GM19452 (cell line): ENCODE measurements around the gene APBB2.
"Not testable (repeated sequence)": the region's sequence is repeated elsewhere in the genome, so short reads cannot be mapped to it uniquely, and the experiment has no call there.

Source experiments
- ATAC-seq: cut with Tn5 transposase; IDR thresholded peaks from one replicate; pipeline ENCODE4 v1.9.1; 2021; ENCODE audit not compliant: unreplicated experiment

APBB2 gene

DNA sequence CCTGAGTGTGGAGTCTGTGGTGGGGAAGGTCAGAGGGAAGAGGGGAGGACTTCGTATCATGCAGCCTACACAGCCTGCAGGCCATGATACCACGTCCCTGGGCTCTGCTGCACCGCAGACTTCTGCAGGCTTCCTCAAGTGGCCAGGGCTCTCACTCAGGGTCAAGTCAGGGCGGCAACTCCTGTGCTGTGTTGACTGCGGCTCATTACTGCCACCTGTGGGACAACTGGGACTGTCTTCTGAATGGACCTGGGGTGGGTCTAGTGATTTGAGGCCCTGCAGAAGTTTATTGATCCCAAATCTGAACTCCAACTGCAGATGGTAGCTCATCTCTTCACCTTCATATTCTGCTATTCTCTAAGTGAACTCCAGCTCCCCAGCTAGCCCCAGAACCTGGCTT is 297.5 kb downstream of the APBB2 start:
- peak; percentile 69 for ATAC-seq

DNA sequence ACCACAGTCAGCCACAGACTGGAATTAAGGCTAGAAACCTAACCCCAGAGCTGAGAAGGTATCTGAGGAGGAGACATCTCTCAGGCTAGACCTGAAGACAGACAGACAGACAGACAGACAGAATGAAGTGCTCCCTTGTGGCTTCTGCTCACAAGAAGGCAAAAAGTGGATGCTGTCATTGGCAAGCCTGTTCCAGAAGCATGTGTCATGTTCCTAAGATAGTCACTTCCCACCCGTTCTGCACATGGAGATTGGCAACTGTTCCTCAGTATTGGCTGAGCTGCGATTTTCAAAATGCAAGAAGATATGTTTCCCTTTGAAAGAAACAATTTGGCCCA is 298.2 kb downstream of the APBB2 start:
- no peak for ATAC-seq

DNA sequence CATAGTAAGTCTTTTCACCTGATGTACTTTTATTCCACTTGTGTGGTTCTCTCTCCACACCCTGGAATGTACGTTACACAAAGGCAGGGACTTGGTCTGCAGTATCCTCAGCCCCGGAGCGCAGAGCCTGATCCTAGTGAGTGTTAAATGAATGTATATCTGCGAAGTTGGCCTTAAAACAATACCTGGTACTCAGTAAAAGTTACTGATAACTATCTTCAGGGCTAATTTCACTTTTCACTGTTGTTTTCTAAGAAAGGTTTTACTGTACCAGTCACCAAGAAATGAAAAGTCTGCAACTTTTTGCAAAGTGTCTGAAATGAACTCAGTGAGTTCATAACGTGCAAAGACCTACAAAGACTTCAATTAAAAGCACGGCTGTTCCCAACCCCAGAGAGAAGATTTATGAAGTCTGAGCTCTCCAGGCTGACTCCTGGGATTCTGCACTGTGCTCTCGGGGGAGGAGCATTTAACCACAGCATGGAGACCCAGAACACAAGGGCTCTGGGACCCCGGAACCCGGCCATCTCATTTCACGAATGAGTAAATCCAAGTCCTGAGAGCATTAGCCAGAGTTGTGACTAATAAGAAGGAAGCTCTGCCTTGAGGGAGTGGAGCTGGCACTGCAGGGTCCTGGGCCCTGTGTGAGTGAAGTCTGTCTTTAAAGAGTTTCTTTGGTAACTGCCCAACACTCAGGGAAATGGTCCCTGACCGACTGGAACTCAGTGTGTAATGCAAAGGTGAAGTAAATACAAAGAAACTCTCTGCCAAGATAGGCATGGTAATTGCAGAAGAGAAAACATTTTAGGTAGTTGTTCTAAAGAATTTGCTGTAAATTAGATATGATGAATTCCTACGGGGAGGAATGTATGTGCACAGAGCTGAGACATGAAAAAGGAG is 298.8 kb downstream of the APBB2 start:
- ATAC-seq: no peak

DNA sequence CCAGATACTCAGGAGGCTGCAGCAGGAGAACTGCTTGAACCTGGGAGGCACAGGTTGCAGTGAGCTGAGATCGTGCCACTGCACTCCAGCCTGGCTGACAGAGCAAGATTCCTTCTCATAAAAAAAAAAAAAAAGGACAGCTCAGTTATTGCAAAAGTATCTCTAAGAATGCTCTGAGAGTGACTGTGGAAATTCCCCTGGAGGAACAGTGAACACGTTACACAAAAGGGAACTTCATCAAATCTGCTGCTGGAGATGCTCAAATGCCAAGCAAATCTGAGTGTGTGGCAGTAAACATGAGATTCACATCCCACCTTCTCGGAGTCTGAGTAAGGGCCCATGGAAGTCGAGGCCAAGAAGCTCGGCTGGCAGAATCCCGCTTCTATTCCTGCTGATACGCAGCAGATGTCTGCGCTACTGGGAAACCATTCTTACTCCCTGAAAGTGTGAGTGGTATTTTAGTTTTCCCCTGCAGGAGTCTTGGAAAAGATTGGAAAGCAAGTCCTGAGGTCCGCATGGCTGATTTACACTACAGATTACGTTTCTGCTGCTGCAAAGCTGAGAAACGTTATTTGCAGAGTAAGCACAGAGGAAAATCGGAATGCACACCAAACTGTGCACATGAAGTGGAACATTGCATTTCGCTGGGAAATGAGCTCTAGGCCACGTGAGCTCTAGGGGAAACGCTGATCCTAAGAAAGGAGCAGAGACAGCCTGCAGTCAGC is 301.7 kb downstream of the APBB2 start:
- no peak for ATAC-seq

DNA sequence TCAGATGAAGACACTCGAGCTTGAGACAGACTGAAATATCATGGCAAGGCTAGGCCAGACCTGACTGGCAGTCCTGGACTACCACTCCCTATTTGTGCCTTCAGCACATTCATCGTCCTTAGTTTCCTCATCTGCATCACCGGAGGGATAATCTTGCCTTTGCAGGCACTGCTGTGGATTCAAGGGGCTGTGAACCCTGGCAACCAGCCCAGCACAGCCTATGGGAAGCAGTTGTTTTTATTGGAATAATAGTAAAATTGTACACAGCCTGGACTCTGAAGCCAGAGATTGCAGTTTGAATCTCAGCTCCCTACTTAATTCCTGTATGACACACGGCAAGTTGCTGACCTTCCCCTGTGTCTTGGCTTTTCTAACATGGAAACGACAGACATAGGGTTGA is 303.6 kb downstream of the APBB2 start:
- ATAC-seq: no peak

DNA sequence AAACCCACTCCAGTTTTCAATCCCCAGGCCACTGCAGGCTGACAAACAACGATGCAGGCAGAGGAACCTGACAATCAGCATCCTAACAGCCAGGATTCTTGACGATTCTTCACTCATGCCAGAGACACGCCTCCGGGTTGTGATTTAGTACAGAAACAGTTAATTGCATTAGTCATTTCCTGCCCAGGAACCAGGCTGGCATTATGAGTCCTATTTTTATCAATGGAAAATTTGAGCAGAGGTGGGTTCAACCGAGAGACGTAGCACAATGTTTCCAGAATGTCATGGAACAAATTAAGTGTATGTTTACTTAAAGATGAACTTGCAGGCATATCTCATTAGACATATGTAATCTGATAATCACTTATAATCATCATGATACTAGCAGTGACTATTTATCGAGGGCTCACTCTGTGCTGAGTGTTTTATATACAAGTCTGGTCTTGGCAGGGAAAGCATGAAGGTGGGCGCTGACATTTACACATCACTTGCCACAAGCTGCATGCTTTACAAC is 304.9 kb downstream of the APBB2 start:
- no peak for ATAC-seq

DNA sequence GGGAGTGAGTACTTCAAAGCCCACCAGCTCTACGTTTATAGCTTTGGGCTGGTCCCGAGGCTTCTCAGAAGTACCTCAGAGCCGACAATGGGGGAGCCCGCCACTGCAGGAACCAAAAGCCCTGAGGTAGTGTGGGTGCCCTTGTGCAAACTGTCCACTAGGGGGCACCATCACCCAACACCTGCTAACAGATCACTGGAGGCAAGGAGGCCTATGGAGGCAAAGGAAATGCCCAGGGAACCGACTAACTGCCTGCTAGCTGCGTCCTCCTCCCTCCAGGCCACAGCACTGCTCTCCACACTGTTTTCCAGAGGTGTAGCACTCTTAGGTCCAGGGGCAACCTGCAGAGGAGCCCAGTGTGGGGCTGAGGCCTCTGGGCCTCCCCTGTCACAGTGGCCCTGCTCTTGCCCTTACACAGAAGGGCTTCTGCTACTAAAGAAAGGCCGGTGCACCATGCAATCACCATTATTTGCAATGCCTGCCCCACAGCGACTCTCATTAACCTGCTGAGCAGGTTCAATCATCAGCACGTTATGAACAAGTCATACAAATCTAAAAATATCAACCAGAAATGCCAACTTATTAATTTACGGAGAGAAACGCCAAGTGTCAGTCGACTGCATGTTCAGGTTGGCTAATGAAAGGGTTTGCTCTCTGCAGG is 305.5 kb downstream of the APBB2 start:
- peak; percentile 92 for ATAC-seq

DNA sequence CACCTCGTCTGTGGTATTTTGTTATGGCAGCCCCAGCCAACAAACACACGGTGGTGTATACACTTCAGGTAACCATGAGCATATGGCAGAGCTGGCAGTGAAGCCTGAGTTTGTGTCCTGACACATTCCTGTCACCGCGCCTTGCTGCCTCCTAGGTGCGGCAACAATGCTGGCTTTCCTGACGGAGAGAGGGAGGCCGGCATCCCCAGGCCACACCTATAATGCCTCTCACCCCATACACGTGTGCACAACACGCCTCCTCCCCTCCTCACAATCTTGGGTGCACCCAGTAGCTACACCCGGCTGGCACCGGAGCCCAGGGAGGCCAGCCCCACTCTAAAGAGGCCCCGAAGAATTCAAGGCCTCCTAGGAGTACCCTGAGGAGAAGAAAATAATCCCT is 306.0 kb downstream of the APBB2 start:
- no peak for ATAC-seq

DNA sequence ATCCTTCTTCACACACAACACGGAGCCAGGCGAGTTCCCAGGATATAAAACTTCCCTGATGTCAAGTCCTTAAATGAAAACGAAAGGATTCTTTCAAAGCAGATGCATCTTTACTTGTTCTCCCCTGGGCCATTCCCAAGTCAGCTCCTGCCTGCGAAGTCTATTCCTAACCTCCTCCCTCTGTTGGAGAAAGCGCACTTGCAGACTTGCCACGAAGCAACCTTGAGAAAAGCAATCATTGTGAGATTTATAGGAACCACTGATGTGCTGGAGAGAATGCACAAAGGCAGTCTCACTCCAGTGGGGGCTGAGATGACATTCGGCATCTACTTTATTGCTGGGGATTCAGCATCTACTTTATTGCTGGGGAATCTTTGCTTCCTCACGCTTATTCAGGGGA is 308.9 kb downstream of the APBB2 start:
- no peak for ATAC-seq

DNA sequence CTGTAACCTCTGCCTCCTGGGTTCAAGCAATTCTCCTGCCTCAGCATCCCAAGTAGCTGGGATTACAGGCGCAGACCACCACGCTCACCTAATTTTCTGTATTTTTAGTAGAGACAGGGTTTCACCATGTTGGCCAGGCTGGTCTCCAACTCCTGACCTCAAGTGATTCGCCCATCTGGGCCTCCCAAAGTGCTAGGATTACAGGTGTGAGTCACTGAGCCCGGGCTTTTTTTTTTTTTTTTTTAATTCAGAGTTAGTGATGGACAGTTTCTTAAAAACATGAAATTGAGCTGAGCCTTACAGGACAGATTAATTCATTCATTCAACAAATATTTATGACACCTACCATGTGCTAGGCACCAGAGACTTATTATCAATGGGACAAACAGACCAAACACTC is 313.8 kb downstream of the APBB2 start:
- ATAC-seq: not testable (repeated sequence)

DNA sequence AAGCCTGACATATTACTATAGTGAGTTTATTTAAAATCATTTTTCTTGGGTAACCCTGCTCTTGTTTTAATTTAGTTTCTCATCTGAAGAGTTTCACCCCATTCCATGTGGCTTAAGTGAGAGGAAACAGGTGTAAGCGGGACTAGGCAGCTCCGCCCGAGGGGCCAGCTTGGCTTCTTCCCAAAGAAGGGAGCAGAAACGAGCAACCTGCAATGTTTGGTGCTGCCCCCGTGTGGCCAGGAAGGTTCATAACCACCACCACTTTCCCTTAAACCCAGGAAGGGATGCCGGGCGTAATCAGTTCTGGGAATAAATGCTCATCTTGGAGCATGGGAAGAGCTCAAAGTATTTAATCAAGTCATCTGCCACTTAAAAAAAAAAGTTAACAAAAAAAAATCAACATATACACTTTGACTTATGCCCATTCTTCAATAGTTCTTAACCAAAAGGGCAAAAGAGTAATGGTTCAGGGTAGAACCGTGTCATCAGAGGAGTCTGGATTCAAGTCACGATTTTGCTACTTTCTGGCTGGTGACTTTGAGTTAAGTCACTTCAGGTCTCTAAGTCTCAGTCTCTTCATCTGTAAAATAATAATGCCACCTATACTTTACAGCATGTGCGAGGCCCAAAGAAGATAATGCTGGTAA is 316.7 kb downstream of the APBB2 start:
- peak; percentile 96 for ATAC-seq

DNA sequence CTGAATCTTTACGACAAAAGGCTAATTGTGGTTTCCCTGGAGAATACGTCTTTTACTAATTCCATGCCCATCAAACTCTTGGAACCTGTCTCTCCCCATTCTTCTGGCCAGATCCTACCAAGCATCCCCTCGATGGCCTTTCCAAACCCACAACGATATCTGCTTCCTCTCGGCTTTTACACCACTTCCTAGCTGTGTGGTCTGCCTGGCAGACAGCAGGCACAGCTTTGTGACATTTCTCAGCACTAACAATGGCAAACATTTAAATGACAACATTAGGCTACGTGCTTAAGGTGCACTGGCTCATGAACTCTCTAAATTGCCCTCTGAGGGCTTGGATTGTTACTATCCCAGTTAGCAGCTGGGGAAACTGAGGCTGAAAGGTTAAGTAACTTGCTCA is 323.6 kb downstream of the APBB2 start:
- no peak for ATAC-seq

DNA sequence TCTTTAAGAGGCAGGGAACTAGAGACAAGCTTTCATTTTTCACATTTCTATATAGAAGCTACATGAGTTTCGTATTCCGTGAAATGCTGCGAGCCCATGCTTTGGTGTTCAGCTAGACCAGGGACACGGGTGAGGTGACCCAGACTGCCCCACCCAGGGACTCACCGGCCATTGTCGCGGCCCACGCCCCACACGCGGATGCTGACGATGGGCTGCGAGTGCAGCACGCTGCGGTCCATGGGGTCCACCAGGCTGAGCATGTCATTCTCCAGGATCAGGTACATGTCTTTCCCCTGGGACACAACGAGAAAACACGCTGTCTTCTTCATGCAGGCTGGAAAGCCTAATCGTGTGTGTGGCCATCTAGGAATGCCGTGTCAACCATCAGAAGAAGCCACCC is 324.1 kb downstream of the APBB2 start:
- ATAC-seq: no peak

DNA sequence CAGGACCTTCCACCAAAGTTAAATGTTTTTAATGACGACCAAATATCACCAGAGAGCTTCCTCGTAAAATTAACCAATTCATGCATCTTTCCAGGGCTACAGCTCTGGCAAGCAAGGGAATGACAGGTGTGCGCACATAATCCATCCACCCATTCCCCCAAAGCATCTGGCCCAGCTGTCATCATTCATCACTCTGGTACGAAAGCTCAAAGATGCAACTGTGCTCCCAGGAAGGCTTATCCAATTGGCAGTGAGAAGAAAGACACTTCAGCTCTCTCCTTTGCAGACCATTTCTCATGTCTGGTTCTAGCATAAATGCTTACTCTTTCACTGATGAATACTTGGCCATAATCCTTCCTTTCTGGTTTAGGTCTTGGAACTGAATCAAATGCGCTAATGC is 325.4 kb downstream of the APBB2 start:
- ATAC-seq: no peak

DNA sequence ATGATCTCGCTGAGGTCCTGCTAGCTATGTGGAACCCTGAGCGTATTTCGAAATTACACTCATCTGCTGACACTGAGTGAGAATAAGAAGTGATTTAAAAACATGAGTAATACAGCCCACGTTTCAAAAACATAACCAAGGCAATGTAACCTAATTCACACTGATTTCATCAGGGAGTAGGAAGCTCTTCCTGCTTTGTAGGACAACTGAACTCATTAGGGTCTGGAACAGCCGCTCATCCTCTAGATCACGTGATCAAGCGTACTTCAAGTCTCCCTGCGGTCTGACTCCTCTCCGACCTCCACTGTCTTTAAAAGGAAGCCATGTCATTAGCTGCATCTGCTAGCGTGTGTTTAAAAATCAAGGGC is 326.6 kb downstream of the APBB2 start:
- no peak for ATAC-seq

DNA sequence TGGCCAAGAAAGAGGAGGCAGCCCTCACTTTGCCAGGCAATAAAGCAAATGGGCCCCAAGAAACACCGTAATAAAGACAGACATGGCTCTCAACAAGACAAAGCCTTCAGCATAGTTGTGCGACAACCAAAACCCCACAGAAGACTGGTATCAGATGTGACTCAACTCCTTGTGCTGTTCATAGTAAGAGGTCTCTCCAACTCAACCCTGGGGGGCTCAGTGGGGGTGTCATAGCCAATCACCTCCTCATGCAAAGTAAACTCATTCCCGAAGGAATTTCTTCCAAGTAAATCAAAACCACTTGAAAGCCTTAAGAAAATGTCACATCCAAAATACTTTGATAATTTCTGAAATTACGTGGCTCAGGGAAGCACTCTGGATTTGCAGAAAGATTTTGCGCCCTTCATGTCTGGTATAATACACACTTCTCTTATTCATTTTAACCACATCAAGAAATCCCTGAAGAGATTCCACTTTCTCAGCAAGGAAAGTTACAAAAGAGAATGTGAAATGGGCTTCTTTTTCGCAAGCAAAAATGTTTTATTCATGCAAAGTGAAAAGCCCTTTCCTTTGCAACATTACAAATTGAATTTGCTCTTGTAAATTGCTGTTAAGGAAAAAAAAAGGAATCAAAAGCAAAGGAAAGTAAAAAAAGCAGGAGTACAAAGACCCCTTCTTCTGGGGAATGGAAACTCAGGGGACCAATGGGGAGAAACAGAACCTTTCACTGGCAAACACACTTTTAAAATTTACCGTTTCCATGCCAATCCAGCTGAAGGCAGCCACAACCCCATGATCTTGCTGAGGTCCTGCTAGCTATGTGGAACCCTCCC is 327.2 kb downstream of the APBB2 start:
- ATAC-seq: no peak

DNA sequence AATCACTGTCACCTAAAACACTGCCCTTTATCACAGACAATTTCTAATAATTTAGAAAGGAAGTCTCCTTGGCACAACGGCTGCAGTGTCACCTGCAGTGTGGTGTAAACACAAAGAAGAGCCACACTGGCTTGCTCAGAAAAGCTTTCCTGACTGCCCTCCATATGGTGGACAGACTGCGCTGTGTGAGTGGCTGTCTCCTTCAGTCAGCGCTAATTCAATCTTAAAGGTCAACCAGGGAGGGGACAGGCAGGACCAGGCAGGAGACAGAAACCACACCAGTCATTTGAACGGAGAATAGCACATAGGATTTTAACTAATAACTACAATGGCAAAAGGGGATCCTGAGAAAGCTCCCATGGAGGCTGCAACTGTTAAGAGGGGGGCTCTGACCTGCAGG is 332.5 kb downstream of the APBB2 start:
- ATAC-seq: no peak

DNA sequence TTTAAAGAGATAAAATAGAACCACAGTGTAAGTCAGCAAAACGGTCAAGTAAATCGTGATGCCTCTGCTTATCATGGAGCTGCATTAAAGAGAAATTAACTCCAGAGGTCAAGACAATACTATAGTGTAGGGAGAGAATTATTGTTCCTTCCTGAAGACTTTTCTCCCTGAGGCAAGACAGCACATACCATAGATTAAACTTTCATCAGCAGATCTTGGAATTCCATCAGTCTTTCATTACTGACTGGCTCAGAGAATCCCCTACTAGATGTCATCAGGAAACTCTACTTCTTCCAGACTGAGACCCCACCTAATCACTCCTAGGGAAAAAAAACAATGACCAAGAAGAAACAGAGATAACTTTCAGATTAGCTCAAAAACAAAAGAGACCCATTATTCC is 333.2 kb downstream of the APBB2 start:
- no peak for ATAC-seq

DNA sequence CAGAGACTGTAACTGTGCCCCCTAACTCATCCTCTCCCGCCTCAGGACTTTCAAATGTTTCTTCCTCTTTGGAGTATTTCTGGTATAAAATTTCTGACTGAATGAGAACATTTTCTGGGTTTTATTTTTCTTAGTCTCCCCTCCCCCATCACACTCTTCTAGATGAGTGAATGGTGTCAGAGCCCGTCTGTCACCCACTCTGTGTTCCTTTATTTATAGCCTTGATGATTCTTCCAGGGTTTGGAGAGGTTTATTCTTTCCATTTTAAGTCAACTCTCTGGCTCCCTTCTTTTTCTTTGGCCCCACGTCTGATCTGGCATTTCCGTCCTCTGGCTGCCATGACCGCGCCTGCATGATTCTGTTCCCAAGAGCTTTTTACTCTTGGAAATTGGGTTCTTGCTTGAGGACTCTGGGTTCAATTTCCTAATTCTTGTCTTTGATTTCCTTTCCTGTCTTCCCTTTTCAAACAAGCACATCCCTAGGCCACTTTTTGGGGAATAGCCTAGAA is 335.7 kb downstream of the APBB2 start:
- no peak for ATAC-seq

DNA sequence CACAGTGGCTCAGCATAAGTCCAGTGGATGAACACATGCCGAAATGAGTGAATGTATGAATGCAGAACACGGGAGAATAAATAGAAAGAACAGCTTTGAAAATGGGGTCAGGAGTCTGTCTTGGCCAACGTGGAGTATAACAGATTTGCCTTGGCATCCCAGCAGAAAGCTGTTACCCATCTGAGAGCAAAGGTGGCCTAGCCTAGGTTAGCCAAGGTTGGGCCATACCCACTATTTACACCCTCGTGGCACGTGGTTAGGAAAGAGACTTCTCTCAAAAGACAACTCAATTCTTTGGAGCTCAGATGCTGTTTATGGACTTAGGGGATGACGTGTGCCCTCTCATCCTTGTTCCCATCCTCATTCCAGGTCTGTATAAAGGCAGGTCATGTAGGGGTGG is 337.3 kb downstream of the APBB2 start:
- no peak for ATAC-seq
